SH-SY5Y (cell line): ENCODE measurements around the gene GAGE10.

Source experiments
- GATA2 ChIP-seq: IDR thresholded peaks from 2 replicates; pipeline ENCODE4 v1.6.1; 2011; ENCODE audit warnings: mild to moderate bottlenecking, low read depth, low read length
- GATA3 ChIP-seq: IDR thresholded peaks from 2 replicates; pipeline ENCODE4 v1.6.1; 2011; ENCODE audit warnings: low read depth, mild to moderate bottlenecking, low read length, moderate library complexity

GRCh38 chrX:49308604-49309269 is 5.3 kb downstream of the GAGE10 start:
- TF ChIP-seq GATA3 (no peak), GATA2 (no peak)
